IMR-90 (cell line): ENCODE data around the gene C22orf15. TPM values are rescaled to one million over a fixed set of nuclear protein-coding genes. Genes with fewer than 3 reads are reported as not detected.

Experiments used
- ATAC-seq: fragments of 200-7000 bp; cut with Tn5 transposase; 2 replicates; pipeline ENCODE4 v1.9.1; 2020; ENCODE audit warnings: low read depth, mild to moderate bottlenecking, moderate library complexity
- BruUV-seq: library from RNA; stranded (reverse); fragments of 400-500 nt; replicated peaks from 2 replicates; lab custom pipeline; 2021; lab: Mats Ljungman, UMichigan
- CTCF ChIA-PET: fragments of 300-600 bp; formaldehyde crosslinking; extraction: SDS; loops from one replicate; lab custom pipeline; 2021; ENCODE audit warnings: antibody characterized with exemption; lab: Yijun Ruan, JAX
- POLR2A ChIA-PET: fragments of 300-600 bp; sonication (Branson Sonifier 250); formaldehyde crosslinking; loops from one replicate; lab custom pipeline; 2022; ENCODE audit warnings: antibody characterized with exemption; ENCODE audit not compliant: unreplicated experiment; lab: Charles Lee
- DNase-seq: peaks from one replicate; pipeline ENCODE4 v3.0.0; 2013
- H2AFZ ChIP-seq: replicated peaks from 2 replicates; pipeline ENCODE3; 2013; ENCODE audit warnings: low read length, mild to moderate bottlenecking; ENCODE audit not compliant: poor library complexity
- H2AK5ac ChIP-seq: 2 replicates; pipeline ENCODE4 v1.6.1; 2013; ENCODE audit warnings: low read depth, low read length, inconsistent platforms
- H2AK9ac ChIP-seq: replicated peaks from 2 replicates; pipeline ENCODE3; 2013; ENCODE audit warnings: mild to moderate bottlenecking, low read depth, low read length, moderate library complexity; ENCODE audit not compliant: poor library complexity
- H2BK120ac ChIP-seq: 2 replicates; pipeline ENCODE4 v1.6.1; 2013; ENCODE audit warnings: low read depth, low read length, inconsistent platforms
- H2BK15ac ChIP-seq: 3 replicates; pipeline ENCODE4 v1.6.1; 2013; ENCODE audit warnings: low read depth, low read length, inconsistent platforms
- H2BK20ac ChIP-seq: 2 replicates; pipeline ENCODE4 v1.6.1; 2013; ENCODE audit warnings: low read depth, mild to moderate bottlenecking, inconsistent platforms, low read length, moderate library complexity
- H2BK5ac ChIP-seq: 2 replicates; pipeline ENCODE4 v1.6.1; 2013; ENCODE audit warnings: mild to moderate bottlenecking, low read depth, low read length, inconsistent platforms; ENCODE audit not compliant: poor library complexity, severe bottlenecking
- H3K14ac ChIP-seq: replicated peaks from 2 replicates; pipeline ENCODE4 v1.6.1; 2013; ENCODE audit warnings: low read depth, low read length, inconsistent platforms
- H3K18ac ChIP-seq: 2 replicates; pipeline ENCODE4 v1.6.1; 2013; ENCODE audit warnings: low read depth, low read length, control low read depth
- H3K23ac ChIP-seq: 2 replicates; pipeline ENCODE4 v1.6.1; 2013; ENCODE audit warnings: low read depth, low read length, inconsistent platforms
- H3K27ac ChIP-seq: 2 replicates; pipeline ENCODE4 v1.5.1; 2013; ENCODE audit warnings: mild to moderate bottlenecking, control low read depth, low read length; ENCODE audit not compliant: insufficient read depth
- H3K27me3 ChIP-seq: 2 replicates; pipeline ENCODE4 v1.6.1; 2013; ENCODE audit warnings: low read length; ENCODE audit not compliant: control insufficient read depth, insufficient read depth
- H3K36me3 ChIP-seq: 2 replicates; pipeline ENCODE4 v1.6.1; 2013; ENCODE audit warnings: low read length, mixed read lengths; ENCODE audit not compliant: control insufficient read depth, insufficient read depth
- H3K4ac ChIP-seq: 2 replicates; pipeline ENCODE4 v1.6.1; 2013; ENCODE audit warnings: low read depth, low read length, inconsistent platforms
- H3K4me1 ChIP-seq: 2 replicates; pipeline ENCODE4 v1.6.1; 2013; ENCODE audit warnings: low read length, mixed read lengths; ENCODE audit not compliant: control insufficient read depth, insufficient read depth
- H3K4me2 ChIP-seq: 2 replicates; pipeline ENCODE4 v1.6.1; 2013; ENCODE audit warnings: low read depth, mild to moderate bottlenecking, control low read depth, low read length, moderate library complexity
- H3K4me3 ChIP-seq: 2 replicates; pipeline ENCODE4 v1.5.1; 2013; ENCODE audit warnings: low read depth, mild to moderate bottlenecking, control low read depth, low read length, moderate library complexity; ENCODE audit not compliant: insufficient read depth
- H3K56ac ChIP-seq: 2 replicates; pipeline ENCODE4 v1.6.1; 2013; ENCODE audit warnings: low read length, inconsistent platforms; ENCODE audit not compliant: insufficient read depth; ENCODE audit errors: extremely low read depth
- H3K79me1 ChIP-seq, 2 experiments: 2 replicates each; pipeline ENCODE4 v1.6.1; 2013; ENCODE audit warnings: low read length in 2 of 2, inconsistent platforms in 1 of 2, low read depth in 1 of 2
- H3K9ac ChIP-seq: 2 replicates; pipeline ENCODE4 v1.6.1; 2013; ENCODE audit warnings: low read depth, low read length, control low read depth
- H3K9me1 ChIP-seq: 2 replicates; pipeline ENCODE4 v1.6.1; 2013; ENCODE audit warnings: low read length, inconsistent platforms; ENCODE audit not compliant: insufficient read depth
- H3K9me3 ChIP-seq: 2 replicates; pipeline ENCODE4 v1.6.1; 2013; ENCODE audit warnings: low read length; ENCODE audit not compliant: control insufficient read depth, insufficient read depth
- H4K20me1 ChIP-seq: 2 replicates; pipeline ENCODE4 v1.6.1; 2013; ENCODE audit warnings: low read length, inconsistent platforms; ENCODE audit not compliant: insufficient read depth
- H4K5ac ChIP-seq: 2 replicates; pipeline ENCODE4 v1.6.1; 2013; ENCODE audit warnings: mild to moderate bottlenecking, low read depth, low read length, control low read depth
- H4K8ac ChIP-seq, 2 experiments: 2 replicates each; pipeline ENCODE4 v1.6.1; 2013; ENCODE audit warnings: low read depth in 2 of 2, low read length in 2 of 2, control low read depth in 1 of 2, inconsistent platforms in 1 of 2
- H4K91ac ChIP-seq: 2 replicates; pipeline ENCODE4 v1.6.1; 2013; ENCODE audit warnings: low read depth, low read length, inconsistent platforms; ENCODE audit not compliant: insufficient read depth
- BHLHE40 ChIP-seq: fragments of 150-350 bp; IDR thresholded peaks from 2 replicates; pipeline ENCODE4 v1.6.1; 2016; ENCODE audit warnings: mild to moderate bottlenecking, low read depth, low read length
- WGBS, 2 experiments: methylation state at CpG; one replicate each; pipeline versions ENCODE4 v1.1.5 to v1.1.7; 2013; ENCODE audit warnings: missing lambda C conversion rate in 2 of 2; ENCODE audit not compliant: insufficient read length in 1 of 2; ENCODE audit errors: extremely low coverage in 2 of 2; 5-methylcytosine and 5-hydroxymethylcytosine counted together
- dilution Hi-C: fragments of 300-500 bp; cut with HindIII; formaldehyde crosslinking; loops from one replicate; pipeline ENCODE4 v1.14.3; 2018; ENCODE audit warnings: low sequenced_read_pairs; ENCODE audit not compliant: unreplicated experiment
- in situ Hi-C: fragments of 300-500 bp; cut with MboI; formaldehyde crosslinking; loops from 3 replicates; pipeline ENCODE4 v1.14.3; 2019; ENCODE audit warnings: low sequenced_read_pairs, inconsistent platforms, mixed read lengths
- intact Hi-C: fragments of 100-400 bp; cut with micrococcal nuclease; formaldehyde crosslinking; loops from 2 replicates; pipeline ENCODE4 v1.10.0; 2022
- polyA plus RNA-seq, 3 experiments: library from polyadenylated mRNA; depleted of rRNA; stranded (reverse); fragments of >200 nt; gene quantifications; 2 replicates each; pipeline ENCODE4 v1.2.3, GENCODE V29; 2012; ENCODE audit warnings: low replicate concordance in 1 of 3
- total RNA-seq: library from RNA; depleted of rRNA; stranded (reverse); fragments of >200 nt; gene quantifications from 2 replicates; pipeline ENCODE4 v1.2.3, GENCODE V29; 2012
- TF ChIP-seq, protein P1 (sequence below): conservative IDR thresholded peaks from 2 replicates; pipeline ENCODE4 v1.5.1; 2012; ENCODE audit warnings: mild to moderate bottlenecking, low read depth, low read length, improper control_type of control experiment

The C22orf15 gene
- total and polyA plus RNA-seq, 2 of the 4 experiments (the other 2 are of a cell fraction) = 2.3 to 3.1 TPM

DNA sequence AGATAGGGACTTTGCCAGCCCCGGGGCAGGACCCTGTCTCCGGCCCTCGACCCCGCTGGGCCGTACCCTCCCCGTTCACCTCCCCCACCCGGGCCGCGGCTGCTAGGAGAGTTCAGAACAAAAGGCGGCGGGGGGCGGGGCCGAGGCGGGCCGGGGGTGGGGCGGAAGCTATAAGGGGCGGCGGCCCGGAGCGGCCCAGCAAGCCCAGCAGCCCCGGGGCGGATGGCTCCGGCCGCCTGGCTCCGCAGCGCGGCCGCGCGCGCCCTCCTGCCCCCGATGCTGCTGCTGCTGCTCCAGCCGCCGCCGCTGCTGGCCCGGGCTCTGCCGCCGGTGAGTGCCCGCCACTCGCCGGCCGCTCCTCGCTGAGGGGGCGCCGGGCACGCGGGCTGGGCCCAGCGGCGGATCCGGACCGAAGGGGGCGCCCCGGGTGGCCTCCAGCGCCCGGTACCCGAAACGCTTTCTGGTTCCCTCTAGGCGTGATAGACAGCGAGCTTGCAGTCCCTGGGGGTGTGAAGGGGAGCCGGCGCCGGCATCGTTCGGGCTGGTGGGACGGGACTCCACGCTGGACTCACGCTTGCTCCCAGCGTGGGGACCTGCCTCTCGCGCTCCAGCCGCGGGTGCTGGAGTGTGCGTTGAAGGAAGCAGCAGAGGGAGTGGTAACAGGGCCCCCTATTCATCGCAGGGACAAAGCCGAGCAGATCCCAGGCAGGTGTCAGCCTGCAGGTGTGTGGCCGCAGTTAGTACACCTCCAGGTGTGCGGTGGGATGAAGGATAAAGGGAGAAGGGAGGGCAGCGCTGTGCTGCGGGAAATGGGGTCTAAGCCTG, 10.1 kb downstream of the C22orf15 start, which contains the start of gene MMP11:
MMP11 (plus strand) TSS at position 201 of the 825 bp plus-strand sequence; CDS start at position 223, 22 bp downstream.
- no peak for DNase-seq
- H2AK9ac ChIP-seq = peak within 1 kb of the TSS; percentile 92
- H3K4me3 ChIP-seq = peak within 1 kb of the TSS; percentile 41
- H3K4me1 ChIP-seq = peaks cover 25% of the 10 kb centered on the region; the same call in 1 of the 2 replicates
- peak within 1 kb of the TSS; percentile 93 for H4K91ac ChIP-seq
- no peaks in the 10 kb centered on the region for H3K9me3 ChIP-seq
- intact Hi-C loops (loop anchor here (5.0 to 10.0 kb wide), 2 partner anchors 74 to 182 kb away; no protein-coding TSS in a partner anchor), in situ Hi-C loops (no loop called here), dilution Hi-C loops (no loop called here)
- ATAC-seq = peak; percentile 79
- peak within 1 kb of the TSS; percentile 61; the same call in 1 of the 3 replicates for H2BK15ac ChIP-seq
- H2BK20ac ChIP-seq = peak within 1 kb of the TSS; percentile 13; the same call in 1 of the 2 replicates
- ChIA-PET POLR2A (interaction anchor here (0.5 kb wide), 1 partner anchor 24 kb away, joined by 6 read pairs; no protein-coding TSS in a partner anchor), CTCF (no interaction called here)
- peaks cover 0 to 7% of the 10 kb centered on the region in 2 experiments; a peak in 1 of 4 replicates for H3K79me1 ChIP-seq
- H4K20me1 ChIP-seq = no peaks in the 10 kb centered on the region
- no peaks in the 10 kb centered on the region for H3K36me3 ChIP-seq
- peak within 1 kb of the TSS; percentile 99 for H3K4ac ChIP-seq
- H3K56ac ChIP-seq = 0 out of 2 replicates have a peak within 1 kb of the TSS, but pooled peaks have one; percentile 38
- TF ChIP-seq, protein P1, sequence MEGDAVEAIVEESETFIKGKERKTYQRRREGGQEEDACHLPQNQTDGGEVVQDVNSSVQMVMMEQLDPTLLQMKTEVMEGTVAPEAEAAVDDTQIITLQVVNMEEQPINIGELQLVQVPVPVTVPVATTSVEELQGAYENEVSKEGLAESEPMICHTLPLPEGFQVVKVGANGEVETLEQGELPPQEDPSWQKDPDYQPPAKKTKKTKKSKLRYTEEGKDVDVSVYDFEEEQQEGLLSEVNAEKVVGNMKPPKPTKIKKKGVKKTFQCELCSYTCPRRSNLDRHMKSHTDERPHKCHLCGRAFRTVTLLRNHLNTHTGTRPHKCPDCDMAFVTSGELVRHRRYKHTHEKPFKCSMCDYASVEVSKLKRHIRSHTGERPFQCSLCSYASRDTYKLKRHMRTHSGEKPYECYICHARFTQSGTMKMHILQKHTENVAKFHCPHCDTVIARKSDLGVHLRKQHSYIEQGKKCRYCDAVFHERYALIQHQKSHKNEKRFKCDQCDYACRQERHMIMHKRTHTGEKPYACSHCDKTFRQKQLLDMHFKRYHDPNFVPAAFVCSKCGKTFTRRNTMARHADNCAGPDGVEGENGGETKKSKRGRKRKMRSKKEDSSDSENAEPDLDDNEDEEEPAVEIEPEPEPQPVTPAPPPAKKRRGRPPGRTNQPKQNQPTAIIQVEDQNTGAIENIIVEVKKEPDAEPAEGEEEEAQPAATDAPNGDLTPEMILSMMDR = 0 out of 2 replicates have a peak, but pooled peaks have one; percentile 7
- TF ChIP-seq BHLHE40 = no peak
- H3K18ac ChIP-seq = peak within 1 kb of the TSS; percentile 78; the same call in 1 of the 2 replicates
- peak within 1 kb of the TSS; percentile 97 for H2AFZ ChIP-seq
- peaks cover 12% of the 10 kb centered on the region for H3K9me1 ChIP-seq
- H2BK5ac ChIP-seq = no peak within 1 kb of the TSS
- peak within 1 kb of the TSS; percentile 82; the same call in 1 of the 2 replicates for H3K23ac ChIP-seq
- peak within 1 kb of the TSS; percentile 97 for H3K14ac ChIP-seq
- H2AK5ac ChIP-seq = peak within 1 kb of the TSS; percentile 99
- H4K8ac ChIP-seq = peak within 1 kb of the TSS; percentile 97
- H3K9ac ChIP-seq = peak within 1 kb of the TSS; percentile 68
- BruUV-seq = no TSS peak
- H2BK120ac ChIP-seq = peak within 1 kb of the TSS; percentile 44
- H3K4me2 ChIP-seq = peak within 1 kb of the TSS; percentile 77
- peak within 1 kb of the TSS; percentile 89 for H4K5ac ChIP-seq
- no peaks in the 10 kb centered on the region for H3K27me3 ChIP-seq
- WGBS, 2 experiments = 5% methylated on average over 9 of the region's 79 CpGs; no CpG with 5 or more reads in 1 of the 2 experiments
- peak within 1 kb of the TSS; percentile 23 for H3K27ac ChIP-seq
